K562 (cell line): Measurements from ENCODE around the gene RCOR3. TPM values are rescaled to one million over a fixed set of nuclear protein-coding genes. Genes with fewer than 3 reads are reported as not detected.

Source experiments
- ATAC-seq: fragments of 200-7000 bp; cut with Tn5 transposase; 3 replicates; pipeline ENCODE4 v1.9.1; 2020; ENCODE audit warnings: moderate library complexity
- BruUV-seq: library from RNA; stranded (reverse); fragments of 400-500 nt; replicated peaks from 2 replicates; lab custom pipeline; 2021; lab: Mats Ljungman, UMichigan
- CTCF ChIA-PET: fragments of 300-600 bp; formaldehyde crosslinking; extraction: SDS; loops from one replicate; lab custom pipeline; 2021; ENCODE audit warnings: low intra/inter-chr PET ratio; lab: Yijun Ruan, JAX
- POLR2A ChIA-PET: fragments of 300-600, 350-650 bp; sonication (Branson Sonifier 250); formaldehyde crosslinking; extraction: SDS; loops from one replicate; lab custom pipeline; 2021; ENCODE audit warnings: antibody characterized with exemption, inconsistent platforms; lab: Yijun Ruan, JAX
- DNase-seq, 4 experiments: peaks; one replicate each; pipeline versions ENCODE4 v3.0.0 to v3.0.0-alpha.2; 2011 to 2018; ENCODE audit warnings: low spot score in 3 of 4, mixed read lengths in 3 of 4; ENCODE audit errors: extremely low read depth in 1 of 4
- FAIRE-seq: peaks from 2 replicates; lab custom pipeline; 2011; peaks lifted over from hg19 to GRCh38; lab: Jason Lieb, UNC
- H2AFZ ChIP-seq: 2 replicates; pipeline ENCODE4 v1.6.0; 2011; ENCODE audit warnings: low read depth, low read length, control low read depth, inconsistent platforms
- H3K27ac ChIP-seq: fragments of 200-600 bp; 3 replicates; pipeline ENCODE4 v1.8.0; 2011; ENCODE audit warnings: low read depth, mild to moderate bottlenecking, control low read depth, inconsistent platforms, low read length, moderate library complexity, mixed read lengths; ENCODE audit errors: extremely low read depth
- H3K27me3 ChIP-seq, 2 experiments: fragments of 300-600 bp in 1 of 2; 2 replicates in 1 of 2; 3 replicates in 1 of 2; pipeline versions ENCODE4 v1.6.0 to v1.8.0; 2011; ENCODE audit warnings: inconsistent platforms in 2 of 2, low read length in 2 of 2, mild to moderate bottlenecking in 1 of 2, mixed read lengths in 1 of 2, moderate library complexity in 1 of 2; ENCODE audit not compliant: control insufficient read depth in 2 of 2, insufficient read depth in 2 of 2
- H3K36me3 ChIP-seq: fragments of 300-600 bp; 3 replicates; pipeline ENCODE4 v1.8.0; 2011; ENCODE audit warnings: mild to moderate bottlenecking, low read length, inconsistent platforms; ENCODE audit not compliant: control insufficient read depth, insufficient read depth
- H3K4me1 ChIP-seq, 2 experiments: fragments of 200-600 bp in 1 of 2; replicated peaks in 1 of 2; 2 replicates in 1 of 2; 3 replicates in 1 of 2; pipeline versions ENCODE4 v1.5.1 to v1.8.0; 2011; ENCODE audit warnings: inconsistent platforms in 2 of 2, low read length in 2 of 2, mild to moderate bottlenecking in 1 of 2, mixed read lengths in 1 of 2, moderate library complexity in 1 of 2; ENCODE audit not compliant: control insufficient read depth in 2 of 2, insufficient read depth in 2 of 2
- H3K4me2 ChIP-seq: 2 replicates; pipeline ENCODE4 v1.6.1; 2011; ENCODE audit warnings: low read length, control low read depth, inconsistent platforms, mixed read lengths; ENCODE audit not compliant: insufficient read depth
- H3K4me3 ChIP-seq: fragments of 200-600 bp; sonication (generic), shearing (Covaris generic); 2 replicates; pipeline ENCODE4 v1.5.1; 2016; ENCODE audit warnings: control low read depth, inconsistent platforms
- H3K79me2 ChIP-seq: fragments of 200-600 bp; 3 replicates; pipeline ENCODE4 v1.8.0; 2011; ENCODE audit warnings: low read length, inconsistent platforms; ENCODE audit not compliant: control insufficient read depth, insufficient read depth
- H3K9ac ChIP-seq, 2 experiments: 2 replicates each; pipeline versions ENCODE4 v1.6.0 to v1.6.1; 2011; ENCODE audit warnings: low read depth in 2 of 2, low read length in 2 of 2, control low read depth in 1 of 2, inconsistent platforms in 1 of 2, mild to moderate bottlenecking in 1 of 2, mixed read lengths in 1 of 2; ENCODE audit not compliant: insufficient read depth in 1 of 2
- H3K9me1 ChIP-seq: one replicate; pipeline ENCODE4 v1.6.0; 2011; ENCODE audit warnings: inconsistent platforms, mild to moderate bottlenecking, low read length, moderate library complexity; ENCODE audit not compliant: control insufficient read depth, insufficient read depth
- H3K9me3 ChIP-seq: replicated peaks from 2 replicates; pipeline ENCODE4 v1.5.1; 2011; ENCODE audit warnings: low read depth, low read length, inconsistent platforms; ENCODE audit not compliant: control insufficient read depth, insufficient read depth
- H4K20me1 ChIP-seq: replicated peaks from 2 replicates; pipeline ENCODE4 v1.6.1; 2011; ENCODE audit warnings: low read length, inconsistent platforms, mixed read lengths; ENCODE audit not compliant: control insufficient read depth, insufficient read depth
- CHD2 ChIP-seq: IDR thresholded peaks from 2 replicates; pipeline ENCODE4 v1.6.1; 2011; ENCODE audit warnings: low read depth, low read length
- DIDO1 ChIP-seq: fragments of 450-650 bp; IDR thresholded peaks from 2 replicates; pipeline ENCODE4 v1.6.1; 2016; ENCODE audit warnings: low read depth, missing biosample characterization, missing genetic modification characterization
- DNMT1 ChIP-seq: fragments of 450-650 bp; IDR thresholded peaks from 2 replicates; pipeline ENCODE4 v1.6.1; 2016; ENCODE audit warnings: antibody characterized with exemption, mild to moderate bottlenecking
- ETV1 ChIP-seq: fragments of 450-650 bp; conservative IDR thresholded peaks from 2 replicates; pipeline ENCODE4 v1.6.1; 2016; ENCODE audit warnings: missing genetic modification characterization, control low read depth, low read depth, missing compliant biosample characterization
- POLR2A ChIP-seq: fragments of 450-650 bp; conservative IDR thresholded peaks from 2 replicates; pipeline ENCODE4 v1.6.1; 2016
- RBM34 ChIP-seq: fragments of 200-400 bp; formaldehyde crosslinking; IDR thresholded peaks from 2 replicates; pipeline ENCODE4 v1.6.1; 2018; ENCODE audit warnings: low read length, borderline replicate concordance; ENCODE audit not compliant: insufficient read depth
- SPI1 ChIP-seq: IDR thresholded peaks from 2 replicates; pipeline ENCODE4 v1.6.1; 2011; ENCODE audit warnings: low read depth, low read length, control low read depth, borderline replicate concordance
- TFAM ChIP-seq: fragments of 250-450 bp; sonication (Bioruptor Pico); conservative IDR thresholded peaks from 2 replicates; pipeline ENCODE4 v1.5.0; 2021; ENCODE audit warnings: mild to moderate bottlenecking, moderate library complexity
- WGBS: fragments of 100-300 bp; shearing (Covaris generic); methylation state at CpG from one replicate; pipeline ENCODE4 v1.1.6; 2016; ENCODE audit warnings: low coverage, mixed read lengths; ENCODE audit not compliant: insufficient coverage; ENCODE audit errors: missing lambda C conversion rate; 5-methylcytosine and 5-hydroxymethylcytosine counted together
- in situ Hi-C: fragments of 300-500 bp; cut with MboI; formaldehyde crosslinking; loops from 4 replicates; pipeline ENCODE4 v1.15.0; 2018; ENCODE audit warnings: inconsistent platforms, mixed read lengths
- intact Hi-C: fragments of 100-400 bp; cut with micrococcal nuclease; formaldehyde crosslinking; loops from 2 replicates; pipeline ENCODE4 v1.14.2; 2022
- polyA plus RNA-seq, 8 experiments: library from polyadenylated mRNA; depleted of rRNA in 4 of 8; stranded (reverse) in 5 of 8; unstranded in 3 of 8; fragments of >200 nt; fragmentation: Nextera tagmentation in 2 of 8; fragmentation: Illumina TruSeq in 1 of 8; extraction: Ambion mirVana in 2 of 8; extraction: Trizol in 1 of 8; gene quantifications; 2 replicates each; pipeline versions ENCODE4 v1.2.1 to v1.2.3, GENCODE V29; 2011 to 2014; ENCODE audit warnings: inconsistent platforms in 1 of 8, missing spikeins in 1 of 8
- total RNA-seq, 7 experiments: library from RNA; depleted of rRNA in 6 of 7; stranded (reverse); fragments of >200 nt in 6 of 7; fragmentation: Illumina TruSeq in 2 of 7; extraction: Trizol in 2 of 7; gene quantifications; 2 replicates each; pipeline versions ENCODE4 v1.2.1 to v1.2.3, GENCODE V29; 2011 to 2021; ENCODE audit warnings: low replicate concordance in 1 of 7
- TF ChIP-seq, protein P1 (sequence below): fragments of 250-450 bp; sonication (Bioruptor Pico); IDR thresholded peaks from 2 replicates; pipeline ENCODE4 v1.6.1; 2021; ENCODE audit warnings: mild to moderate bottlenecking
- TF ChIP-seq, protein P2 (sequence below): IDR thresholded peaks from 3 replicates; pipeline ENCODE4 v1.6.1; 2011; ENCODE audit warnings: borderline replicate concordance, mild to moderate bottlenecking; ENCODE audit not compliant: insufficient read length, insufficient read depth
- TF ChIP-seq, protein P3 (sequence below): sonication (generic); formaldehyde crosslinking; IDR thresholded peaks from 2 replicates; pipeline ENCODE4 v1.8.1; 2022; ENCODE audit warnings: missing genetic modification reagents
- TF ChIP-seq, protein P4 (sequence below): sonication (generic); formaldehyde crosslinking; IDR thresholded peaks from 2 replicates; pipeline ENCODE4 v1.8.1; 2023; ENCODE audit warnings: mild to moderate bottlenecking, missing genetic modification reagents

Gene RCOR3
- total and polyA plus RNA-seq, 9 of the 15 experiments (the other 6 are each of a cell fraction or from before 2014, with no cell fraction given), result 9.7 to 42.7 (median 29.5) TPM

DNA sequence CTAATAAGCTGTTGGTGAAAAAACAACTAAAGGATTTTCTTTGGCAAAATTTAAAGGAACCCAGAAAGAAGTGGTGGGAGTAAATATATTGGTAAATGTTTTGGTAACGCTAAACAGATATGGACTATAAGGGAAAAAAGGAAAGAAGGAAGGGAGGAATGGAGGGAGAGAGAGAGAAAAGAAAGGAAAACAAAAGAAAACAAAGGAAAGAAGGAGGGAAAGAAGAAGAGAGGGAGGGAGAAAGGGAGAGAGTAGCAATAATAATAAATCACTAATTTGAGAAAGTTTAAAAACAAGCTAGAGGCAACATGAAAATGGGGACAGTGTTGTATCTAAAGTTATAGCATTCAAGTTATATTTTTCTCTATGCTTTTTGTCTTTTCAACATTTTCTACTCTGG lies 43.6 kb upstream of the RCOR3 start:
- BruUV-seq, result no TSS peak
- Histone ChIP-seq H3K4me3 (no peak overlapping the region), H3K4me1 (no peaks in the 10 kb centered on the region; a peak in 1 of 5 replicates), H3K27me3 (no peaks in the 10 kb centered on the region), H3K36me3 (no peaks in the 10 kb centered on the region), H3K9ac (no peak overlapping the region), H3K9me3 (no peaks in the 10 kb centered on the region), H2AFZ (no peak overlapping the region; the same call in 1 of the 2 replicates), H3K27ac (no peak overlapping the region), H3K4me2 (no peak overlapping the region), H3K79me2 (no peaks in the 10 kb centered on the region), H3K9me1 (no peaks in the 10 kb centered on the region), H4K20me1 (no peaks in the 10 kb centered on the region)
- ChIA-PET CTCF (no interaction called here), POLR2A (interaction anchor here (1.2 kb wide), 1 partner anchor 167 kb away, joined by 3 read pairs; no protein-coding TSS in a partner anchor)
- TF ChIP-seq DNMT1, result no peak
- TF ChIP-seq CHD2, result no peak
- TF ChIP-seq POLR2A, result no peak
- TF ChIP-seq, protein P1, sequence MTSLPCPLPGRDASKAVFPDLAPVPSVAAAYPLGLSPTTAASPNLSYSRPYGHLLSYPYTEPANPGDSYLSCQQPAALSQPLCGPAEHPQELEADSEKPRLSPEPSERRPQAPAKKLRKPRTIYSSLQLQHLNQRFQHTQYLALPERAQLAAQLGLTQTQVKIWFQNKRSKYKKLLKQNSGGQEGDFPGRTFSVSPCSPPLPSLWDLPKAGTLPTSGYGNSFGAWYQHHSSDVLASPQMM (CRISPR knock-in tag), result no peak
- TF ChIP-seq, protein P2, sequence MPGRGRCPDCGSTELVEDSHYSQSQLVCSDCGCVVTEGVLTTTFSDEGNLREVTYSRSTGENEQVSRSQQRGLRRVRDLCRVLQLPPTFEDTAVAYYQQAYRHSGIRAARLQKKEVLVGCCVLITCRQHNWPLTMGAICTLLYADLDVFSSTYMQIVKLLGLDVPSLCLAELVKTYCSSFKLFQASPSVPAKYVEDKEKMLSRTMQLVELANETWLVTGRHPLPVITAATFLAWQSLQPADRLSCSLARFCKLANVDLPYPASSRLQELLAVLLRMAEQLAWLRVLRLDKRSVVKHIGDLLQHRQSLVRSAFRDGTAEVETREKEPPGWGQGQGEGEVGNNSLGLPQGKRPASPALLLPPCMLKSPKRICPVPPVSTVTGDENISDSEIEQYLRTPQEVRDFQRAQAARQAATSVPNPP, result no peak
- no peak for TF ChIP-seq DIDO1 (tag)
- TF ChIP-seq SPI1, result no peak
- TF ChIP-seq ETV1, result no peak
- TF ChIP-seq, protein P3, sequence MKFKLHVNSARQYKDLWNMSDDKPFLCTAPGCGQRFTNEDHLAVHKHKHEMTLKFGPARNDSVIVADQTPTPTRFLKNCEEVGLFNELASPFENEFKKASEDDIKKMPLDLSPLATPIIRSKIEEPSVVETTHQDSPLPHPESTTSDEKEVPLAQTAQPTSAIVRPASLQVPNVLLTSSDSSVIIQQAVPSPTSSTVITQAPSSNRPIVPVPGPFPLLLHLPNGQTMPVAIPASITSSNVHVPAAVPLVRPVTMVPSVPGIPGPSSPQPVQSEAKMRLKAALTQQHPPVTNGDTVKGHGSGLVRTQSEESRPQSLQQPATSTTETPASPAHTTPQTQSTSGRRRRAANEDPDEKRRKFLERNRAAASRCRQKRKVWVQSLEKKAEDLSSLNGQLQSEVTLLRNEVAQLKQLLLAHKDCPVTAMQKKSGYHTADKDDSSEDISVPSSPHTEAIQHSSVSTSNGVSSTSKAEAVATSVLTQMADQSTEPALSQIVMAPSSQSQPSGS (CRISPR knock-in tag), result no peak
- no peak for TF ChIP-seq RBM34
- no peak for TF ChIP-seq TFAM (CRISPR knock-in tag)
- TF ChIP-seq, protein P4, sequence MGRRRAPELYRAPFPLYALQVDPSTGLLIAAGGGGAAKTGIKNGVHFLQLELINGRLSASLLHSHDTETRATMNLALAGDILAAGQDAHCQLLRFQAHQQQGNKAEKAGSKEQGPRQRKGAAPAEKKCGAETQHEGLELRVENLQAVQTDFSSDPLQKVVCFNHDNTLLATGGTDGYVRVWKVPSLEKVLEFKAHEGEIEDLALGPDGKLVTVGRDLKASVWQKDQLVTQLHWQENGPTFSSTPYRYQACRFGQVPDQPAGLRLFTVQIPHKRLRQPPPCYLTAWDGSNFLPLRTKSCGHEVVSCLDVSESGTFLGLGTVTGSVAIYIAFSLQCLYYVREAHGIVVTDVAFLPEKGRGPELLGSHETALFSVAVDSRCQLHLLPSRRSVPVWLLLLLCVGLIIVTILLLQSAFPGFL (CRISPR knock-in tag), result no peak
- in situ Hi-C loops, result no loop called here
- intact Hi-C loops, result no loop called here
- no peak for FAIRE-seq
- WGBS, result 0% methylated on average over 1 of the region's 1 CpG
- ATAC-seq, result no peak
- DNase-seq, result no peak
